Keratinocyte (primary cell): ENCODE results near the gene SLC10A4. TPM values are rescaled to one million over a fixed set of nuclear protein-coding genes. Genes with fewer than 3 reads are reported as not detected.

Source experiments
- DNase-seq: peaks from one replicate; pipeline ENCODE4 v3.0.0-alpha.2; 2011; ENCODE audit warnings: low read depth, missing footprints, low spot score
- FAIRE-seq: peaks from 2 replicates; lab custom pipeline; 2011; peaks lifted over from hg19 to GRCh38; lab: Jason Lieb, UNC
- H2AFZ ChIP-seq: 2 replicates; pipeline ENCODE4 v1.6.0; 2012; ENCODE audit warnings: low read length, control low read depth, inconsistent platforms; ENCODE audit not compliant: control insufficient read depth
- H3K27ac ChIP-seq: 2 replicates; pipeline ENCODE4 v1.5.1; 2011; ENCODE audit warnings: low read length; ENCODE audit not compliant: control insufficient read depth, insufficient read depth
- H3K27me3 ChIP-seq: 3 replicates; pipeline ENCODE4 v1.6.0; 2011; ENCODE audit warnings: low read length; ENCODE audit not compliant: control insufficient read depth, insufficient read depth; ENCODE audit errors: extremely low read depth
- H3K36me3 ChIP-seq, 2 experiments: 2 replicates in 1 of 2; 3 replicates in 1 of 2; pipeline ENCODE4 v1.5.1; 2011; ENCODE audit warnings: low read length in 2 of 2, mild to moderate bottlenecking in 1 of 2; ENCODE audit not compliant: control insufficient read depth in 2 of 2, insufficient read depth in 2 of 2; ENCODE audit errors: extremely low read depth in 1 of 2
- H3K4me1 ChIP-seq: 3 replicates; pipeline ENCODE4 v1.5.1; 2011; ENCODE audit warnings: low read length; ENCODE audit not compliant: control insufficient read depth, insufficient read depth; ENCODE audit errors: extremely low read depth
- H3K4me2 ChIP-seq: 3 replicates; pipeline ENCODE4 v1.6.0; 2011; ENCODE audit warnings: low read depth, low read length; ENCODE audit not compliant: control insufficient read depth, insufficient read depth; ENCODE audit errors: extremely low read depth
- H3K4me3 ChIP-seq, 3 experiments: fragments of 200-600 bp in 1 of 3; sonication (generic) in 1 of 3; 2 replicates in 2 of 3; 3 replicates in 1 of 3; pipeline ENCODE4 v1.5.1; 2011 to 2016; ENCODE audit warnings: low read length in 3 of 3, mild to moderate bottlenecking in 3 of 3, control low read depth in 2 of 3, inconsistent platforms in 1 of 3, low read depth in 1 of 3, mixed read lengths in 1 of 3, mixed run types in 1 of 3, moderate library complexity in 1 of 3; ENCODE audit not compliant: control insufficient read depth in 2 of 3, insufficient read depth in 2 of 3; ENCODE audit errors: extremely low read depth in 1 of 3
- H3K79me2 ChIP-seq: 2 replicates; pipeline ENCODE4 v1.6.0; 2012; ENCODE audit warnings: low read length; ENCODE audit not compliant: control insufficient read depth, insufficient read depth
- H3K9ac ChIP-seq: 3 replicates; pipeline ENCODE4 v1.6.0; 2011; ENCODE audit warnings: low read length; ENCODE audit not compliant: control insufficient read depth, insufficient read depth; ENCODE audit errors: extremely low read depth
- H3K9me1 ChIP-seq: 3 replicates; pipeline ENCODE4 v1.6.0; 2011; ENCODE audit warnings: low read length; ENCODE audit not compliant: control insufficient read depth, insufficient read depth; ENCODE audit errors: extremely low read depth
- H3K9me3 ChIP-seq: 2 replicates; pipeline ENCODE4 v1.5.1; 2012; ENCODE audit warnings: low read depth, low read length; ENCODE audit not compliant: control insufficient read depth
- H4K20me1 ChIP-seq: 3 replicates; pipeline ENCODE4 v1.6.0; 2011; ENCODE audit warnings: low read length; ENCODE audit not compliant: control insufficient read depth, insufficient read depth; ENCODE audit errors: extremely low read depth
- CTCF ChIP-seq, 3 experiments: IDR thresholded peaks in 1 of 3; conservative IDR thresholded peaks in 1 of 3; optimal IDR thresholded peaks in 1 of 3; 2 replicates in 2 of 3; 3 replicates in 1 of 3; pipeline versions ENCODE3 to v1.5.1; 2011; ENCODE audit warnings: low read length in 3 of 3, mild to moderate bottlenecking in 3 of 3, moderate library complexity in 2 of 3, control low read depth in 1 of 3, inconsistent platforms in 1 of 3; ENCODE audit not compliant: insufficient read depth in 2 of 3; ENCODE audit errors: extremely low read depth in 1 of 3
- EZH2 ChIP-seq: IDR thresholded peaks from one replicate; pipeline ENCODE4 v1.6.1; 2012; ENCODE audit warnings: inconsistent platforms, mild to moderate bottlenecking, low read length, moderate library complexity
- dilution Hi-C: fragments of 300-500 bp; cut with MboI; formaldehyde crosslinking; loops from one replicate; pipeline ENCODE4 v1.7.0; 2020; ENCODE audit warnings: low sequenced_read_pairs; ENCODE audit not compliant: extremely low pct_ligation_motif_present
- polyA plus RNA-seq, 5 experiments: library from polyadenylated mRNA; depleted of rRNA in 3 of 5; stranded (reverse) in 3 of 5; stranded (forward) in 1 of 5; unstranded in 1 of 5; fragments of >200 nt; gene quantifications; 1 replicate in 1 of 5; 2 replicates in 3 of 5; 3 replicates in 1 of 5; pipeline versions ENCODE4 v1.2.1 to v1.2.3, GENCODE V29; 2011 to 2012; ENCODE audit warnings: missing spikeins in 2 of 5, low read depth in 1 of 5, low replicate concordance in 1 of 5

SLC10A4 gene
- polyA plus RNA-seq, 1 donor (not counting 4 experiments of a cell fraction or from before 2014, with no cell fraction given): 0.07 TPM

GRCh38 chr4:48489683-48490011, 6.5 kb downstream of the SLC10A4 start:
- FAIRE-seq (no peak), DNase-seq (no peak)
- dilution Hi-C loops: no loop called here
- H3K79me2 ChIP-seq: no peaks in the 10 kb centered on the region
- peaks cover 42% of the 10 kb centered on the region for H3K27me3 ChIP-seq
- H3K4me1 ChIP-seq: no peaks in the 10 kb centered on the region
- no peaks in the 10 kb centered on the region for H4K20me1 ChIP-seq
- no peak overlapping the region for H3K9ac ChIP-seq
- H3K9me1 ChIP-seq: no peaks in the 10 kb centered on the region
- H3K27ac ChIP-seq: no peak overlapping the region
- peak overlapping the region; percentile 62 for H3K4me2 ChIP-seq
- peak overlapping the region in 1 of 3 experiments; percentile 22 for H3K4me3 ChIP-seq
- TF ChIP-seq CTCF (optimal IDR thresholded peaks at IDR 0.05 in 1 of 3, IDR thresholded peaks at IDR 0.05 in 1 of 3, conservative IDR thresholded peaks at IDR 0.05 in 1 of 3; ENCODE audit: extremely low read depth in 1 of 3, insufficient read depth in 2 of 3, low read length in 3 of 3) (no peak), EZH2 (no peak)
- no peaks in the 10 kb centered on the region for H3K9me3 ChIP-seq
- H2AFZ ChIP-seq: no peak overlapping the region
- H3K36me3 ChIP-seq: no peaks in the 10 kb centered on the region

GRCh38 chr4:48490012-48490679, 7.0 kb downstream of the SLC10A4 start, which contains the start of gene ZAR1:
Gene ZAR1, plus strand, starts transcription at chr4:48490252. Its CDS starts 40 bp downstream, at chr4:48490292.
- H3K4me1 ChIP-seq: no peaks in the 10 kb centered on the region
- peak within 1 kb of the TSS; percentile 40 for H2AFZ ChIP-seq
- dilution Hi-C loops: no loop called here
- no peak within 1 kb of the TSS for H3K27ac ChIP-seq
- DNase-seq (no peak), FAIRE-seq (no peak)
- TF ChIP-seq EZH2: peak; percentile 96
- no peak for TF ChIP-seq CTCF (optimal IDR thresholded peaks at IDR 0.05 in 1 of 3, IDR thresholded peaks at IDR 0.05 in 1 of 3, conservative IDR thresholded peaks at IDR 0.05 in 1 of 3; ENCODE audit: extremely low read depth in 1 of 3, insufficient read depth in 2 of 3, low read length in 3 of 3)
- H3K79me2 ChIP-seq: no peaks in the 10 kb centered on the region
- peak within 1 kb of the TSS in 2 of 3 experiments; percentile 9 to 22 for H3K4me3 ChIP-seq
- H3K9me3 ChIP-seq: no peaks in the 10 kb centered on the region
- H3K27me3 ChIP-seq: peaks cover 37% of the 10 kb centered on the region
- H3K4me2 ChIP-seq: peak within 1 kb of the TSS; percentile 62
- H3K9me1 ChIP-seq: no peaks in the 10 kb centered on the region
- no peak within 1 kb of the TSS for H3K9ac ChIP-seq
- H4K20me1 ChIP-seq: no peaks in the 10 kb centered on the region
- no peaks in the 10 kb centered on the region for H3K36me3 ChIP-seq
